Activated CD4-positive, alpha-beta T cell treated with anti-CD3 and anti-CD28 coated beads, Interleukin-2, amount 50 U/mL, for 1 hour (primary cell): ENCODE results near the gene RORC.
"Not testable (repeated sequence)": the region's sequence is repeated elsewhere in the genome, so short reads cannot be mapped to it uniquely, and the experiment has no call there.

Source experiments
- DNase-seq: peaks from one replicate; pipeline ENCODE4 v3.0.0-alpha.2; 2020

Gene RORC

DNA sequence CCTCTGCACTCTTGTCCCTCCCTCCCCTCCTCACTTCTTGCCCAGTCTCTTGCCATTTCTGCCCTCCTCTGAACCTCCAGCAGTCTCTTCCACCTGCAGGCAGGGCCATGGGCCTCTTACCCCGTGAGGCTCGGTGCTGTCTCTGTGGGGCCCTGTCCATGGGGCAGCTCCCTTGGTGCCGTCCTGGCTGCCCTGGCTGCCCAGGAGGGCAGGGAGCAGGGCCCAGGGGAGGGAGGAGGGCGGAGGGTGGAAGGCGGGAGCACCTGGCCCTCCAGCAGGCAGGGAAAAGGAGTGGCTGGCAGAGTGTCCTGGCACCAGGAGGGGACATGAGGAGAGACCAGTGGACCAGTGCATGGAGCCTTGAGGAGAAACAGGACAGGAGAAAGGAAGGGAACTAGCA, at the start of gene RORC:
Gene RORC, minus strand, starts transcription at position 198 of the 400 bp plus-strand sequence. Its CDS starts 38 bp downstream, at position 160.
- DNase-seq = no peak

DNA sequence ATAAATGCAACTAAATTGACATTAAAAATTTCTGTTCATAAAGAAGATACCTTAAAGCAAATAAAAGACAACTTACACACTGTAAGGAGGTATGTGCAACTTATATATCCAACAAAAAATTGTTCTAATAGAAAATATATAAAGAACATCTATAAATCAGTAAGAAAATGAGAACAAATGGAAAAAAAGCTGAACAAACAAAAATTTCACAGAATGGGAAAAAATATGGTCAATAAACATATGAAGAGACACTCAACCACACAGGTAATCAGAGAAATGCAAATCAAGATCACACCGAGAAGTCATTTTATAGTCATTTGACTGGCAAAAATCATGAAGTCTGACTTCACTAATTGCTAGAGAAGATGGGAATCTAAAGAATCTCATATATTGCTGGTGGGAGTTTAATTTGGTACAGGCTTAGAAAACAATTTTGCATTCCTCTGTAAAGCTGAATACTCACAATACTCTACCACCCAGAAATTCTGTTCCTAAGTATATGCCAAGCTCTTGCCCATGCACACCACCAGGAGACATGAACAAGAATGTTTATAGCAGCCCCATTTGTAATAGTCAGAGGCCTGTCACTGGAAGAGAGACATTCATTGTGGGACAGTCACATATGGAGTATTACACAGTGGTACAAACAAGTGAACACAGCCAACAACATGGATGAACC, 44.0 kb upstream of the RORC start:
- DNase-seq = no peak

DNA sequence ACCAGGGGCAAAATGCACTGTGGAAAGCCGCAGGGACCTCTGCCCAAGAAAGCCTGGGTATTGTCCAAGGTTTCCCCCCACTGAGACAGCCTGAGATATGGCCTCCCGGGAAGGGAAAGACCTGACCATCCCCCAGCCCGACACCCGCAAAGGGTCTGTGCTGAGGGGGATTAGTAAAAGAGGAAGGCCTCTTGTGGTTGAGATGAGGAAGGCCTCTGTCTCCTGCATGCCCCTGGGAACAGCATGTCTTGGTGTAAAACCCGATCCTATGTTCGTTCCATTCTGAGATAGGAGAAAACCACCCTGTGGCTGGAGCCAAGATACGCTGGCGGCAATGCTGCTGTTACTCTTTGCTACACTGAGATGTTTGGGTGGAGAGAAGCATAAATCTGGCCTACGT, 41.2 kb upstream of the RORC start:
- DNase-seq = not testable (repeated sequence)

- DNase-seq = no peak
Observed at GRCh38 chr1:151871284-151872030, 39.9 kb upstream of the RORC start.

- DNase-seq = no peak
Observed at GRCh38 chr1:151868486-151868885, 36.9 kb upstream of the RORC start.

- DNase-seq = no peak
Observed at GRCh38 chr1:151867765-151868411, 36.3 kb upstream of the RORC start.

DNA sequence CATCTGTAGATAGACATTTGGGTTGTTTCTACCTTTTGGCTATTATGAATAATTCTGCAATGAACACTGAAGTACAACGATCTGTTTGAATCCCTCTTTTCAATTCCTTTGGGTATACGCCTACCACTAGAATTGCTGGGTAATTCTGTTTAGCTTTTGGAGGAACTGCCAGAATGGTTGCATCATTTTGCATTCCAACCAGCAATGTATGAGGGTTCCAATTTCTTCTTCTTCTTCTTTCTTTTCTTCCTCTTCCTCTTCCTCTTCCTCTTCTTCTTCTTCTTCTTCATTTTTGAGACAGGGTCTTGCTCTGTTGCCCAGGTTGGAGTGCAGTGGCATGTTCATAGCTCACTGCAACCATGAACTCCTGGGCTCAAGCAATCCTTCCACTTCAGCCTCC, 35.7 kb upstream of the RORC start:
- DNase-seq = no peak

DNA sequence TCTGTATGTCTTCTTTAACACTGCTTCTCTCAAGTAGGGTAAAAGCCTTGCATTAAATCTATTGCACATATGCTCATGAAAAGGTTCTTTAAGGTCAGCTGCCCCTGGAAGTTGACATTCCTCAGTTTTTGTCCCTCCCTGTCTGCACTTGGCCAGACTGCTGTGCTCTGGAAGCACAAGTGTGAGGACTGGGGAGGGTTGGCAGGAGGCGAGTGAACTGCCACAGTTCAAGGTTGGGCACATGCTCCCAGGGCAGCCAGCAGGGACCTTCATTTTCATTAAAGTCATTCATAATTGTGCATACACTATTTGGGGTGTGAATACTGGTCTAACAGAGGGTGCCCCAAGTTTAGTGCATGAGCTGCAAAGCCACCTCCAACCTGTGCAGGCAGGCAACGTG, 32.8 kb upstream of the RORC start:
- DNase-seq = no peak

GRCh38 chr1:151862604-151863003, 31.0 kb upstream of the RORC start:
- DNase-seq = no peak

DNA sequence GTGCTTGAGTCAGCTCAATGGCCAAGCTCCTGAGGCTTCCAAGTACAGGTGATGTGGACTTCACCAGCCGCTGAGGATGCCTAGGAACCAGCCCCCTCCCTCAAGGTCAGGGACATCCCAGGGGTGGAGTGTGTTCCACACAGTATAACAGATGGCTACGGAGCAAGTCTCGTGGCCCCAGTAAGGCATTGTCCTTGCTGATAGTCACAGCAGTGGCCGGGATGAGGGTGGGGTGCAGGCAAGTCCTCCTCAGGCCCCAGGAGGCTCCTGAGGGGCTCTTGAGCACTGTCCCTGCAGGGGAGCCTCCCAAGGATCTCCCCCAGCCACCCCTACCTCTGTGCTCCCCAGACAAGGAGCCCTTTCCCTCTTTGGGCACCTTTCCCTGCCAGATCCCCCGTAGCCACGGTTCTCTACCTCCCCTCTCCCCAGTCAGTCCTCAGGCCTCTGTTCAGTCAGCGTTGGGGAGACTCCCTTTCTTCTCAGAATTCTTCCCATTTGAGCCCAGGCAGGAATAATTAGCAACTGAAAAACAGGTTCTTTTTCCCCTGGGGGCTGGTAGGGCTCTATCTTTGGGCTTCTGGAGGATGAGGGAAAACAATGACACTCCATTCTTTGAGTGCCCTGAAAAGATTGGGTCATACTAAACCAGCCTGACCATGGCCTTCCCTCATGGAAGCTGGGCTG, 29.0 kb upstream of the RORC start:
- DNase-seq = no peak

DNA sequence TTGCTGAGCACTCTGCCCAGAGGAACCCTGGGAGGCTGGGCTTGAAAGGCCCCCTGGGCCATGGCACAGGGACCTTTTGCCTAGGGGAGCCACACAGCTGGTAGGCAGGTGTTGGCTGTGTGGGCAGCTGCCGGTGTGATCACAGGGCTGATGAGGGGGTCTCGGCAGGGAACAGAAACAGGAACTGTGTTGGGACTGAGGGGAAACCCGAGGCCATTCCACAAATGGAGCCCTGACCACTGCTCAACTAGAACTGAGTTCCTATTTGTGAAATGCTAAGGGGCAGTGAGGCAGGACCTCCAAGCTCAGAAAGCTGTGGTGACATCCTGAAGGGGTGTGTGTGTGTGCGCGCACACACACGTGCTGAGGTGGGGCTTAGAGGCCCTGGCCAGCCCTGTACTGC, 28.3 kb upstream of the RORC start:
- no peak for DNase-seq

- no peak for DNase-seq
Observed at GRCh38 chr1:151858886-151859665, 27.5 kb upstream of the RORC start.

- DNase-seq = no peak
Observed at GRCh38 chr1:151858030-151858746, 26.6 kb upstream of the RORC start.

GRCh38 chr1:151855933-151856332, 24.3 kb upstream of the RORC start:
- no peak for DNase-seq

- DNase-seq = not testable (repeated sequence)
Observed at GRCh38 chr1:151855516-151855915, 23.9 kb upstream of the RORC start.

- no peak for DNase-seq
Observed at GRCh38 chr1:151854658-151855057, 23.1 kb upstream of the RORC start.

DNA sequence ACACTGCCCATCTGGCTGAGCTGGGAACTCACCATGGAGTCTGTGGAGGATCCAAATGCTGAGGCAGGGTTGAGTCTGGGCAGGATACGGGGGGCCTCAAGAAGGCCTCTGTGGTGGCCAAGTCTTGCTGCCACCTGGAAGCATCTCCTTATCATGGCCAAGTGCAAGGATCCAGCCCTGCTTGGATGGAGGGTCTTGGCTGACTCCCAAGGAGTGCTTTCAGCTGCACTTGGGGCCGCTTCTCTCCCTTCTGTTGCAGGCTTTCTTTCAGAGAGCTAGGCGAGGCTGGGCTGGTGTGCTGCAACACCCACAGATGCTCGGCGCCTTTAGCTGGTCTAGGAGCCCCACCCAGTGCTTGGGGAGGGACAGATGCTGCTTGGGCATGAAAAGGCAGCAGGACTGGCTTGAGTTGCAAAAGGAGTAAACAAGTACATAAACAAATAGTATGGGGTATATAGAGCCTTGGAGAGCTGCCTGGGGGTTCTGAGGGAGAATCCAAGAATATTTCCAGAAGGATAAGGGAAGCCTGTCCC, 21.9 kb upstream of the RORC start, which contains the start of gene THEM5:
Gene THEM5, minus strand, starts transcription at position 302 of the 533 bp plus-strand sequence. Its CDS starts 147 bp downstream, at position 155.
- DNase-seq = no peak

DNA sequence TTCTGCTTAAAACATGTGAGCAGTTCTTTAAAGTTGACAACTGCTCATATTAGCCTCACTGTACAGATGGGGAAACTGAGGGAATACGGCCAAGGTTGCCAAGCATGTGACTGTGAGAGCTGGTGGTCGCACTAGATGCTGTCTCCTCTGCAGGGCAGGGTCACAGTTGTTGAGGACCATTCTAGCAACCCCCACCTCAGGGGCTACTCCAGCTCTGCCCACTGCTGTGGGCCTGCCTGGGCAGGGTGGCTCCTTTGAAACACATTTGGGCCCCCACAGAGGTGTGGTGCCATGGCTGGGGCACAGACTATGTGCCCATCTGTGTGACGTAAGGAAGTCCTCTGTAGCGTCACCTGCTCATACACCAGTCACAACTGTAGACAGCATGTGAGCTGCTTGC, 21.1 kb upstream of the RORC start:
- DNase-seq = no peak

DNA sequence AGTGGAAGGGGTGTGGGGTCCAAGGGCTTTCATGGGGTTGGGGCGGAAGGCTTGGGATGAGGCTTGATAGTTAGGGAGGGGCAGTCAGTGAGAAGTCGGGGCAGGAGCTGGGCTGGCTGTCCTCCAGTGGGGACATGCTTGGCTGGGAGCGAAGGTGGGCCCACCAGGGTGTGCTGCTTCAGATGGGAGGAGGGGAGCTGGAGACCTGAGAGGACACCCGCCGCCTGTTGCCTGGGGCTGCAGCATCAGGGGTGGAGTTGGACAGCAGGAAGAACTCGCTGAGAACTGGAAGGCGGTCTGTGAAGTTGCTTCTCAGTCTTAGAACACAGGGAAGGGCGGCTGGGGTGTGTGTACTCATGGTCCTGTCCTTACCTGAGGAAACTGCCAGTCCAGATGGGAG, 20.3 kb upstream of the RORC start:
- DNase-seq = no peak

GRCh38 chr1:151849871-151850270, 18.3 kb upstream of the RORC start:
- DNase-seq = no peak

GRCh38 chr1:151849126-151849525, 17.5 kb upstream of the RORC start:
- DNase-seq = no peak
